Spleen (tissue), 7 donors: ENCODE results near the gene PRKAG3.

Experiments used
- CTCF ChIP-seq, 11 experiments: fragments of 200-600 bp in 7 of 11; fragments of 450-650 bp in 4 of 11; sonication (generic) in 4 of 11; IDR thresholded peaks in 8 of 11; conservative IDR thresholded peaks in 3 of 11; 1 replicate in 7 of 11; 2 replicates in 4 of 11; pipeline versions ENCODE4 v1.4.0 to v1.8.0; 2016 to 2021; ENCODE audit warnings: antibody characterized with exemption in 11 of 11, inconsistent platforms in 4 of 11, mild to moderate bottlenecking in 1 of 11
- POLR2A ChIP-seq, 3 donors: fragments of 450-650 bp; IDR thresholded peaks; one replicate each; pipeline ENCODE4 v1.5.1; 2017; ENCODE audit warnings: antibody characterized with exemption in 3 of 3, mild to moderate bottlenecking in 1 of 3
- POLR2AphosphoS5 ChIP-seq, 3 donors: sonication (generic); formaldehyde crosslinking; IDR thresholded peaks; one replicate each; pipeline ENCODE4 v1.5.1; 2017; ENCODE audit warnings: antibody characterized with exemption in 3 of 3
- donor health status: DM: no; HTN: no; CAD: no; lungs with moderate emphysema.
- donor health status: DM: no; HTN: no; CAD: no.
- donor health status: DM: no; HTN: no; CAD: no.

GRCh38 chr2:218804817-218805216 lies 26.8 kb downstream of the PRKAG3 start:
- no peak for TF ChIP-seq CTCF (IDR thresholded peaks at IDR 0.05 in 8 of 11, conservative IDR thresholded peaks at IDR 0.05 in 3 of 11)
- TF ChIP-seq POLR2AphosphoS5 (IDR thresholded peaks at IDR 0.05) = no peak
- TF ChIP-seq POLR2A (IDR thresholded peaks at IDR 0.05) = no peak
